ENCODE data around the gene TUBGCP4. TPM values are rescaled to one million over a fixed set of nuclear protein-coding genes. Genes with fewer than 3 reads are reported as not detected.
A peak's percentile ranks its signal among the peaks of the same experiment; 100 is the strongest.

TUBGCP4 gene
- polyA plus RNA-seq, 1 of the 3 experiments (the other 2 are of a cell fraction) = 6.6 TPM

GRCh38 chr15:43429687-43430086 lies 58.8 kb downstream of the TUBGCP4 start:
- H3K9ac ChIP-seq = no peak overlapping the region
- H2AFZ ChIP-seq (ENCODE audit: low read depth) = no peak overlapping the region
- no peaks in the 10 kb centered on the region for H4K20me1 ChIP-seq (ENCODE audit: insufficient read depth)
- POLR2A ChIA-PET = no interaction called here
- TF ChIP-seq POLR2AphosphoS5 (IDR thresholded peaks at IDR 0.05; ENCODE audit: low read depth, low read length) = no peak
- no peaks in the 10 kb centered on the region for H3K9me2 ChIP-seq
- peaks cover 3% of the 10 kb centered on the region for H3K79me2 ChIP-seq (ENCODE audit: insufficient read depth)
- WGBS (ENCODE audit: low lambda C conversion rate) = 85% methylated on average over 3 of the region's 3 CpGs
- no peak for DNase-seq
- peaks cover 5% of the 10 kb centered on the region for H3F3A ChIP-seq (replicated peaks; ENCODE audit: insufficient read depth)
- H3K36me3 ChIP-seq (replicated peaks in 1 of 2; ENCODE audit: control insufficient read depth in 1 of 2, insufficient read depth in 2 of 2, low read length in 1 of 2) = peaks cover 75 to 81% of the 10 kb centered on the region in 2 experiments
- H3K27me3 ChIP-seq (ENCODE audit: insufficient read depth) = no peaks in the 10 kb centered on the region
- no peaks in the 10 kb centered on the region for H3K9me3 ChIP-seq
- H3K4me2 ChIP-seq = no peak overlapping the region
- no peak overlapping the region for H3K4me3 ChIP-seq (ENCODE audit: low read depth in 2 of 2, low read length in 1 of 2)
- peak overlapping the region in 1 of 2 experiments; percentile 8; a peak in 2 of 4 replicates for H3K27ac ChIP-seq (ENCODE audit: low read depth in 2 of 2, low read length in 1 of 2)
- no peaks in the 10 kb centered on the region; a peak in 1 of 4 replicates for H3K4me1 ChIP-seq (ENCODE audit: control insufficient read depth in 1 of 2, insufficient read depth in 2 of 2, low read depth in 1 of 2, low read length in 1 of 2)
- CTCF ChIA-PET = interaction anchor here (1.0 to 1.7 kb wide), 4 partner anchors 20 to 85 kb away, joined by 3 to 9 read pairs (median 4); no protein-coding TSS in a partner anchor

- no peaks in the 10 kb centered on the region for H3K27me3 ChIP-seq (ENCODE audit: insufficient read depth)
- no peaks in the 10 kb centered on the region for H3K9me2 ChIP-seq
- no peak for TF ChIP-seq TAF1 (IDR thresholded peaks at IDR 0.05; ENCODE audit: borderline replicate concordance, low read depth, low read length)
- no peak for TF ChIP-seq EP300 (IDR thresholded peaks at IDR 0.05; ENCODE audit: borderline replicate concordance in 1 of 2, low read depth in 1 of 2, low read length in 1 of 2)
- TF ChIP-seq RFX5 (IDR thresholded peaks at IDR 0.05; ENCODE audit: low read length) = no peak
- no peak for TF ChIP-seq NRF1 (IDR thresholded peaks at IDR 0.05; ENCODE audit: low read depth, low read length)
- TF ChIP-seq FOXM1 (IDR thresholded peaks at IDR 0.05; ENCODE audit: low read depth) = no peak
- no peak for TF ChIP-seq GATA2 (CRISPR knock-in tag; IDR thresholded peaks at IDR 0.05)
- TF ChIP-seq RXRA (IDR thresholded peaks at IDR 0.05; ENCODE audit: borderline replicate concordance, low read depth) = no peak
- TF ChIP-seq POLR2AphosphoS5 (IDR thresholded peaks at IDR 0.05; ENCODE audit: low read depth, low read length) = no peak
- TF ChIP-seq MEF2A (IDR thresholded peaks at IDR 0.05; ENCODE audit: borderline replicate concordance, low read depth) = no peak
- no peak for TF ChIP-seq IRF3 (IDR thresholded peaks at IDR 0.05; ENCODE audit: low read depth, low read length)
- TF ChIP-seq RCOR1 (IDR thresholded peaks at IDR 0.05; ENCODE audit: low read length) = no peak
- POLR2A ChIA-PET = no interaction called here
- H3K79me2 ChIP-seq (ENCODE audit: insufficient read depth) = peaks cover 1% of the 10 kb centered on the region
- peaks cover 5% of the 10 kb centered on the region for H3F3A ChIP-seq (replicated peaks; ENCODE audit: insufficient read depth)
- no peak overlapping the region for H3K4me3 ChIP-seq (ENCODE audit: low read depth in 2 of 2, low read length in 1 of 2)
- H3K9me3 ChIP-seq = no peaks in the 10 kb centered on the region
- no peak overlapping the region for H3K4me2 ChIP-seq
- H2AFZ ChIP-seq (ENCODE audit: low read depth) = no peak overlapping the region
- CTCF ChIA-PET = interaction anchor here (1.2 to 1.7 kb wide), 2 partner anchors 8 to 81 kb away, joined by 3 to 8 read pairs; no protein-coding TSS in a partner anchor
- H3K9ac ChIP-seq = no peak overlapping the region
- no peak for DNase-seq
- 84% methylated on average over 4 of the region's 4 CpGs for WGBS (ENCODE audit: low lambda C conversion rate)
- peaks cover 68 to 73% of the 10 kb centered on the region in 2 experiments for H3K36me3 ChIP-seq (replicated peaks in 1 of 2; ENCODE audit: control insufficient read depth in 1 of 2, insufficient read depth in 2 of 2, low read length in 1 of 2)
- no peaks in the 10 kb centered on the region for H4K20me1 ChIP-seq (ENCODE audit: insufficient read depth)
- no peaks in the 10 kb centered on the region; a peak in 1 of 4 replicates for H3K4me1 ChIP-seq (ENCODE audit: control insufficient read depth in 1 of 2, insufficient read depth in 2 of 2, low read depth in 1 of 2, low read length in 1 of 2)
- H3K27ac ChIP-seq (ENCODE audit: low read depth in 2 of 2, low read length in 1 of 2) = no peak overlapping the region
Measured at GRCh38 chr15:43433165-43433564, 62.3 kb downstream of the TUBGCP4 start.
